Measurements from ENCODE around the gene PCGF2.

Gene PCGF2

GRCh38 chr17:38705803-38706504 lies 42.2 kb downstream of the PCGF2 start:
- ChIA-PET POLR2A (interaction anchor here (0.5 to 3.6 kb wide), 10 partner anchors 10 to 1027 kb away, joined by 3 to 20 read pairs (median 8); partner anchors contain the start of genes CISD3, EPOP and PSMB3), CTCF (interaction anchor here (1.8 kb wide), 2 partner anchors 23 to 29 kb away, joined by 3 to 7 read pairs; no protein-coding TSS in a partner anchor)
- Histone ChIP-seq H3K4me3 (ENCODE audit: low read depth, low read length) (peak overlapping the region; percentile 60), H3K4me1 (ENCODE audit: control insufficient read depth, insufficient read depth, low read length) (peaks cover 10% of the 10 kb centered on the region), H3K27ac (ENCODE audit: extremely low read depth, low read depth, low read length) (peak overlapping the region; percentile 71), H3K9me3 (ENCODE audit: control insufficient read depth, insufficient read depth, low read depth, low read length) (no peaks in the 10 kb centered on the region), H3K36me3 (ENCODE audit: control insufficient read depth in 2 of 2, insufficient read depth in 1 of 2, low read length in 2 of 2) (peaks cover 7 to 35% of the 10 kb centered on the region in 2 experiments; a peak in 2 of 3 replicates)
- no peak for TF ChIP-seq TCF7L2 (IDR thresholded peaks at IDR 0.05; ENCODE audit: borderline replicate concordance, low read depth, low read length)
- TF ChIP-seq, protein P1, sequence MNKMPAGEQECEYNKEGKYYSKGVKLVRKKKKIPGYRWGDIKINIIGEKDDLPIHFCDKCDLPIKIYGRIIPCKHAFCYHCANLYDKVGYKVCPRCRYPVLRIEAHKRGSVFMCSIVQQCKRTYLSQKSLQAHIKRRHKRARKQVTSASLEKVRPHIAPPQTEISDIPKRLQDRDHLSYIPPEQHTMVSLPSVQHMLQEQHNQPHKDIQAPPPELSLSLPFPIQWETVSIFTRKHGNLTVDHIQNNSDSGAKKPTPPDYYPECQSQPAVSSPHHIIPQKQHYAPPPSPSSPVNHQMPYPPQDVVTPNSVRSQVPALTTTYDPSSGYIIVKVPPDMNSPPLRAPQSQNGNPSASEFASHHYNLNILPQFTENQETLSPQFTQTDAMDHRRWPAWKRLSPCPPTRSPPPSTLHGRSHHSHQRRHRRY (tag by site-specific recombination; IDR thresholded peaks at IDR 0.05), result no peak
- TF ChIP-seq ZBTB8A (tag by site-specific recombination; IDR thresholded peaks at IDR 0.05), result peak; percentile 53
- no peak for TF ChIP-seq ZNF2 (tag by site-specific recombination; IDR thresholded peaks at IDR 0.05)
- TF ChIP-seq ZFHX2 (tag by site-specific recombination; conservative IDR thresholded peaks at IDR 0.05), result no peak; the same call in 1 of the 2 replicates
- TF ChIP-seq, protein P2, sequence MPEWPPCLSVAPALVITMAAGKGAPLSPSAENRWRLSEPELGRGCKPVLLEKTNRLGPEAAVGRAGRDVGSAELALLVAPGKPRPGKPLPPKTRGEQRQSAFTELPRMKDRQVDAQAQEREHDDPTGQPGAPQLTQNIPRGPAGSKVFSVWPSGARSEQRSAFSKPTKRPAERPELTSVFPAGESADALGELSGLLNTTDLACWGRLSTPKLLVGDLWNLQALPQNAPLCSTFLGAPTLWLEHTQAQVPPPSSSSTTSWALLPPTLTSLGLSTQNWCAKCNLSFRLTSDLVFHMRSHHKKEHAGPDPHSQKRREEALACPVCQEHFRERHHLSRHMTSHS (tag by site-specific recombination; IDR thresholded peaks at IDR 0.05), result no peak
- TF ChIP-seq HOXC10 (CRISPR knock-in tag; IDR thresholded peaks at IDR 0.05), result no peak
- TF ChIP-seq, protein P3, sequence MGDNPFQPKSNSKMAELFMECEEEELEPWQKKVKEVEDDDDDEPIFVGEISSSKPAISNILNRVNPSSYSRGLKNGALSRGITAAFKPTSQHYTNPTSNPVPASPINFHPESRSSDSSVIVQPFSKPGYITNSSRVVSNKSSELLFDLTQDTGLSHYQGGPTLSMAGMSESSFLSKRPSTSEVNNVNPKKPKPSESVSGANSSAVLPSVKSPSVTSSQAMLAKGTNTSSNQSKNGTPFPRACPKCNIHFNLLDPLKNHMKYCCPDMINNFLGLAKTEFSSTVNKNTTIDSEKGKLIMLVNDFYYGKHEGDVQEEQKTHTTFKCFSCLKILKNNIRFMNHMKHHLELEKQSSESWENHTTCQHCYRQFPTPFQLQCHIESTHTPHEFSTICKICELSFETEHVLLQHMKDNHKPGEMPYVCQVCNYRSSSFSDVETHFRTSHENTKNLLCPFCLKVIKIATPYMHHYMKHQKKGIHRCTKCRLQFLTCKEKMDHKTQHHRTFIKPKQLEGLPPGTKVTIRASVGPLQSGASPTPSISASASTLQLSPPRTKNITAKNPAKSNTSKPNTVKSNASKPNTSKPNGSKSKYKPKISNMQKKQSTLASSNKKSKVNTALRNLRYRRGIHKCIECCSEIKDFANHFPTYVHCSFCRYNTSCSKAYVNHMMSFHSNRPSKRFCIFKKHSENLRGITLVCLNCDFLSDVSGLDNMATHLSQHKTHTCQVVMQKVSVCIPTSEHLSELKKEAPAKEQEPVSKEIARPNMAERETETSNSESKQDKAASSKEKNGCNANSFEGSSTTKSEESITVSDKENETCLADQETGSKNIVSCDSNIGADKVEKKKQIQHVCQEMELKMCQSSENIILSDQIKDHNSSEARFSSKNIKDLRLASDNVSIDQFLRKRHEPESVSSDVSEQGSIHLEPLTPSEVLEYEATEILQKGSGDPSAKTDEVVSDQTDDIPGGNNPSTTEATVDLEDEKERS (tag by site-specific recombination; IDR thresholded peaks at IDR 0.05), result no peak
- TF ChIP-seq ZNF830 (tag by site-specific recombination; IDR thresholded peaks at IDR 0.05; ENCODE audit: low read depth), result no peak
- TF ChIP-seq ZNF529 (tag by site-specific recombination; IDR thresholded peaks at IDR 0.05; ENCODE audit: insufficient replicate concordance), result no peak
- no peak; the same call in 1 of the 2 replicates for TF ChIP-seq ZNF600 (tag by site-specific recombination; IDR thresholded peaks at IDR 0.05)
- no peak for TF ChIP-seq ZNF26 (tag by site-specific recombination; IDR thresholded peaks at IDR 0.05)
- TF ChIP-seq, protein P4, sequence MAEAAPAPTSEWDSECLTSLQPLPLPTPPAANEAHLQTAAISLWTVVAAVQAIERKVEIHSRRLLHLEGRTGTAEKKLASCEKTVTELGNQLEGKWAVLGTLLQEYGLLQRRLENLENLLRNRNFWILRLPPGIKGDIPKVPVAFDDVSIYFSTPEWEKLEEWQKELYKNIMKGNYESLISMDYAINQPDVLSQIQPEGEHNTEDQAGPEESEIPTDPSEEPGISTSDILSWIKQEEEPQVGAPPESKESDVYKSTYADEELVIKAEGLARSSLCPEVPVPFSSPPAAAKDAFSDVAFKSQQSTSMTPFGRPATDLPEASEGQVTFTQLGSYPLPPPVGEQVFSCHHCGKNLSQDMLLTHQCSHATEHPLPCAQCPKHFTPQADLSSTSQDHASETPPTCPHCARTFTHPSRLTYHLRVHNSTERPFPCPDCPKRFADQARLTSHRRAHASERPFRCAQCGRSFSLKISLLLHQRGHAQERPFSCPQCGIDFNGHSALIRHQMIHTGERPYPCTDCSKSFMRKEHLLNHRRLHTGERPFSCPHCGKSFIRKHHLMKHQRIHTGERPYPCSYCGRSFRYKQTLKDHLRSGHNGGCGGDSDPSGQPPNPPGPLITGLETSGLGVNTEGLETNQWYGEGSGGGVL (tag by site-specific recombination; IDR thresholded peaks at IDR 0.05), result peak; percentile 87
- no peak for TF ChIP-seq ZNF510 (tag by site-specific recombination; IDR thresholded peaks at IDR 0.05; ENCODE audit: insufficient replicate concordance)
- no peak for TF ChIP-seq ZNF221 (tag by site-specific recombination; IDR thresholded peaks at IDR 0.05; ENCODE audit: borderline replicate concordance)
- TF ChIP-seq MZF1 (tag by site-specific recombination; IDR thresholded peaks at IDR 0.05; ENCODE audit: borderline replicate concordance), result no peak
- TF ChIP-seq ZNF404 (tag by site-specific recombination; IDR thresholded peaks at IDR 0.05), result no peak
- no peak for TF ChIP-seq ZNF449 (tag by site-specific recombination; IDR thresholded peaks at IDR 0.05)
- 0 out of 2 replicates have a peak, but pooled peaks have one; percentile 36 for TF ChIP-seq ZFP69B (tag by site-specific recombination; IDR thresholded peaks at IDR 0.05)
- TF ChIP-seq, protein P5, sequence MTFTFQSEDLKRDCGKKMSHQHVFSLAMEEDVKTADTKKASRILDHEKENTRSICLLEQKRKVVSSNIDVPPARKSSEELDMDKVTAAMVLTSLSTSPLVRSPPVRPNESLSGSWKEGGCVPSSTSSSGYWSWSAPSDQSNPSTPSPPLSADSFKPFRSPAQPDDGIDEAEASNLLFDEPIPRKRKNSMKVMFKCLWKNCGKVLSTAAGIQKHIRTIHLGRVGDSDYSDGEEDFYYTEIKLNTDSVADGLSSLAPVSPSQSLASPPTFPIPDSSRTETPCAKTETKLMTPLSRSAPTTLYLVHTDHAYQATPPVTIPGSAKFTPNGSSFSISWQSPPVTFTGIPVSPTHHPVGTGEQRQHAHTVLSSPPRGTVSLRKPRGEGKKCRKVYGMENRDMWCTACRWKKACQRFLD (tag by site-specific recombination; IDR thresholded peaks at IDR 0.05), result no peak
- TF ChIP-seq ZBTB1 (tag by site-specific recombination; IDR thresholded peaks at IDR 0.05), result no peak
- TF ChIP-seq ZBTB48 (tag by site-specific recombination; IDR thresholded peaks at IDR 0.05), result 0 out of 2 replicates have a peak, but pooled peaks have one; percentile 63
- no peak for TF ChIP-seq ZNF768 (tag by site-specific recombination; IDR thresholded peaks at IDR 0.05)
- TF ChIP-seq ZBTB17 (tag by site-specific recombination; IDR thresholded peaks at IDR 0.05), result peak; percentile 64; the same call in 1 of the 2 replicates
- TF ChIP-seq ZNF433 (tag by site-specific recombination; IDR thresholded peaks at IDR 0.05; ENCODE audit: low read depth), result no peak
- no peak for TF ChIP-seq PRDM1 (tag by site-specific recombination; IDR thresholded peaks at IDR 0.05)
